ACHN (cell line): ENCODE results near the gene PLEKHM3.
"Not testable (repeated sequence)": the region's sequence is repeated elsewhere in the genome, so short reads cannot be mapped to it uniquely, and the experiment has no call there.

Experiments used
- DNase-seq: peaks from one replicate; pipeline ENCODE4 v3.0.0-alpha.2; 2015
- in situ Hi-C: cut with HindIII; loops from 2 replicates; pipeline ENCODE4 v1.10.0; 2017; ENCODE audit warnings: low sequenced_read_pairs, low pct_ligation_motif_present, low pct_unique_long_range_greater_than_20kb

PLEKHM3 gene

DNA sequence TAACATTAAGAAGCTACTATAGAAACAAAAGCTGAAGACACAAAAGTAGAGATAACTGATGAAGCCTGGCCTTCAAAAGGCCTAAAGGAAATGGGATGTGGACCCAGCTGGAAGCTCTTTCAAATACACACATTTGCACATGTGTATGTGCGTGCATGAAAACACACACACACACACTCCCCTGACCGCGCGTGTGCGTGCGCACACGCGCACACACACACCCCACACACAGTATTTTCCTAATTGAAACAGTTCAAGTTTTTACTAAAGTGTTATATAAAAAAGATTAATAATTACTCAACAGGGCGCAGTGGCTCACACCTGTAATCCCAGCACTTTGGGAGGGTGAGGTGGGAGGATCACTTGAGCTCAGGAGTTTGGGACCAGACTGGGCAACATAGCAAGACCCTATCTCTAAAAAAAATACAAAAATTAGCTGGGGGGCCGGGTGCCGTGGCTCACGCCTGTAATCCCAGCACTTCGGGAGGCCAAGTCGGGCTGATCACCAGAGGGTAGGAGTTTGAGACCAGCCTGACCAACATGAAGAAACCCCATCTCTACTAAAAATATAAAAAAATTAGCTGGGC lies 111.5 kb downstream of the PLEKHM3 start:
- in situ Hi-C loops: no loop called here
- no peak for DNase-seq

DNA sequence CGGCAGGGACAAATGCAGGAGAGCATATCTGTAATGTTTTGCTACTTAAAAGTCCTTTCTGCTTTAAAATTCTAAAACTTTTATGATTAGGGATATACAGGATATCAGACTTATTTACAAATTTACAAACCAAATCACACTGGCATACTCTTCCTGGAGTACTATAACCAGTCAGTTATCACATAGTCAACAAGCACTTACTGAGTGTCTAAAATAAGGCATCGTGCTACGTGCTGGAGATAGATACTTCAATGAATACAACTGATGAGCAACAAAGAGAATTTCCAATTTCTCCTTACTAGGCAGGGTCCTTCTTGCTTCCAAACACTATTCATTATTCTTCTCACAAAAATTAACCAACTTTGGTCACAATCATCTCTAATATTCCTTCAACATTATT lies 113.5 kb downstream of the PLEKHM3 start:
- DNase-seq: no peak

GRCh38 chr2:207911215-207911614 lies 114.1 kb downstream of the PLEKHM3 start:
- in situ Hi-C loops: no loop called here
- no peak for DNase-seq

More for the DNA sequence above, 113.5 kb downstream of the PLEKHM3 start:
- in situ Hi-C loops: no loop called here

DNA sequence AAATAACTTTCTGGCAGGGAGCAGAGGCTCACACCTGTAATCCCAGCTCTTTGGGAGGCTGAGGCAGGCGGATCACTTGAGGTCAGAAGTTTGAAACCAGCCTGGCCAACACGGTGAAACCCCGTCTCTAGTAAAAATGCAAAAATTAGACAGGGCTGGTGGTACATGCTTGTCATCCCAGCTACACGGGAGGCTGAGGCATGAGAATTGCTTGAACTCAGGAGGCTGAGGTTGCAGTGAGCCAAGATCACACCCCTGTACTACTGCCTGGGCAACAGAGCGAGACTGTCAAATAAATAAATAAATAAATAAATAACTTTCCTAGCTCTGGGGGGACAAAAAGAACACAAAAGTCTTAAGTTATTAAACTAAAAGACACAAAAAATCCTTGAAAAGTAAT lies 118.8 kb downstream of the PLEKHM3 start:
- in situ Hi-C loops, DNase-seq: not testable (repeated sequence)

DNA sequence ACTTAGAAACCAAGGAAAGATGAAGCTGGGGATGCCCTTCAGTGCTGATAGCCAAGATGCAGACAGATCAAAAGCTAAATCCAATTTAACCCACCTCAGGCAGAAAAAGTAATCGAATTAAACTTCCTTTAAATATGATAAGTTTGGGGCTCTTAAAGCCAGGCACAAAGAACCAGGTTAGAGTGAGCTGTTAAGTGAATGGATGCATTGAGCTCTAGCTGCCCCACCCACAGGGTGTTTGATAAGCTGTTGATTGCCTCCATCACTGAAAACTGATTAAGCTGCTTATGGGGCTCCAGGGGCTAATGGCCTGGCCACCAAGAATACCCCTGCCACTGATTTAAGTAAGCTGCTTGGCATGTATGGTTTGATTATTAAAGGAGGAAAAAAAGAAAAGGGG lies 119.8 kb downstream of the PLEKHM3 start:
- in situ Hi-C loops: no loop called here
- DNase-seq: no peak

- in situ Hi-C loops: no loop called here
- DNase-seq: no peak
These were observed 122.1 kb downstream of the PLEKHM3 start for GRCh38 chr2:207903236-207903635.

- in situ Hi-C loops: no loop called here
These were observed 122.5 kb downstream of the PLEKHM3 start for GRCh38 chr2:207902821-207903220.

GRCh38 chr2:207901829-207902228 lies 123.5 kb downstream of the PLEKHM3 start:
- in situ Hi-C loops: no loop called here
- no peak for DNase-seq

More at GRCh38 chr2:207902821-207903220, 122.5 kb downstream of the PLEKHM3 start:
- DNase-seq: no peak

DNA sequence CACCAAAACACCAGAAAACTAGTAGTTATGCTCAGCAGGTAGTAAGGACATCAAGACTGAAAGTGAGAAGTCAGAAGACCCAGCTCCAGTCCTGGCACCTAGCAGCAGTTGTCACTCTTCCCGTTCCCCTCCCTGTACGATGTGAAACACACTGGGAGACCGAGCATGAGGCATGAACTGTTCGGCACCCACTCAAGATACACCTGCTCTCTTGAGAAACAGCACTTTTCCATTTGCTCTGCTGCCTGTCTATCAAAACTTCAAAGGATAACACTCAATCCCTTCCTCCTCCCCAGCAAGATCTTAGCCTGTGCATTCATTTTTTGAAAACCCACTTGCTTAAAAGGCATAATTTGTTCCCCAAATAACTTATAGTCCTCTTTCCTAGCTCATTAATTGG lies 123.9 kb downstream of the PLEKHM3 start:
- in situ Hi-C loops: no loop called here
- DNase-seq: no peak

GRCh38 chr2:207898354-207898695 lies 127.0 kb downstream of the PLEKHM3 start:
- DNase-seq: no peak
- in situ Hi-C loops: no loop called here

GRCh38 chr2:207897541-207898353 lies 127.6 kb downstream of the PLEKHM3 start:
- in situ Hi-C loops: no loop called here
- no peak for DNase-seq

- DNase-seq: no peak
- in situ Hi-C loops: no loop called here
These were observed 128.6 kb downstream of the PLEKHM3 start for GRCh38 chr2:207896525-207897285.

GRCh38 chr2:207895274-207895860 lies 130.0 kb downstream of the PLEKHM3 start:
- no peak for DNase-seq
- in situ Hi-C loops: no loop called here

DNA sequence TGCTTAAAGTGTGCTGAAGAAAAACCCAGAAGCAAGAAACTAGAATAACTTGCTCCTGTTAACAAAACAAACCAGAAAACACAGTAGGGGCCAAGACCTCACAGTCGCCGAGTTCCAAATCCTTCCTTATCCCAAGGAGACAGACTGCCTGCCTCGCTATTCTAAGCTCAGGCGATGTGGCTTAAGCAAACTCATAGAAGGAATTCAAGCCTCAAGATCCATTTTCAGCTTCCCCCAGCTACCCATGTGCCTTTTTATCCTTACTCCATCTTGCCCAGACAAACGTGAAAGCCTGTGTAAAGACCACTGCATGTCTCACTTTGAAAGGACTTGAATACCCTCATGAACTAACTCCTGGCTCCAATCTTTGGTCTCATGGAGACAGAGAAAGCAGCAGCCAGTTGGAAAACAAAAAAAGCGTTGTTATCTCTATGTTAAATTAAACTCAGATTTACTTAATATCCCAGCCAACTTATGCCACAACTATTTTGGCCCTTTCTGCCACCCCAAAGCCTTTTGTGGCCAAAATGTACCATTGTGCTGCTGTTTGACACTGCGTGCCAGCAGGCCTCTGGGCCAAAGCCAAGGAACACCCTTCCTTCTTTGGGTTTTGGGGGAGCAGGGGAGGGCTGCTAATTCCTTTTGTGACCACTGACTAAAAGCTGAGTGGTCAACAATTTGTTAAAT lies 132.5 kb downstream of the PLEKHM3 start:
- no peak for DNase-seq
- in situ Hi-C loops: no loop called here

GRCh38 chr2:207891086-207891844 lies 134.1 kb downstream of the PLEKHM3 start:
- DNase-seq: no peak
- in situ Hi-C loops: no loop called here

- DNase-seq: no peak
- in situ Hi-C loops: no loop called here
These were observed 137.8 kb downstream of the PLEKHM3 start for GRCh38 chr2:207887500-207887899.

DNA sequence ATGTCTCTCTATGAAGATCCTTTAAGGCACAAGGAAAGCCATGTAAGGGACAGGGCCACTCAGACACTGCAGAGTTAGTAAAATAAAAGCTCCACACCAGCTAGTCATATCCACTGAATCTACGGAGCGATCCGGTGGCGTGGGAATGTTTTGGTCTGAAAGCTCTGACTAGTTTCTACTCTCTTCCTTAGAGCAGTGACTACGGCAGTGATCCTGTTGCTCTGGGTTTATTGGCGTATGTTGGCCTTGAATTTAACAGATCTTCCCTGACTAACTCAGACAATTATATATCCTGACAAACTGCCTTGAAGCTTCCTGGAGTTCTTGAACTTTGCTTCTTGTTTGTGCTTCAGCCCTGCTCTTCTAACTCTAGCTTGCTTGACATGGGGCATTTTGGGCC lies 140.3 kb downstream of the PLEKHM3 start:
- in situ Hi-C loops: no loop called here
- no peak for DNase-seq

DNA sequence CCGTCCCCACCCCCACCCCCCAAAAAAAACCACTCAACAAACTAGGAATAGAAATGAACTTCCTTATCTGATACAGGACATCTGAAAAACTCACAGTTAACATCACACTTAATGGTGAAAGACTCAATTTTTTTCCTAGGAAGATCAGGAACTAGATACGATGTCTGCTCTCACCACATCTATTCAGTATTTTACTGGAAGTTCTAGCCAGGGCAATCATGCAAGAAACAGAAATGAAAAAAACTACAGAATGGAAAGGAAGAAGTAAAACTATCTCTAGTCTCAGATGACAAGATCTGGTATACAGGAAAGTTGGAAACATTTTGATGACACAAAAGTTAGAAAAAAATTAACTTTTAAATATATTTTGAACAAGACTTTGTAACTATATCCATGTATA lies 141.2 kb downstream of the PLEKHM3 start:
- DNase-seq: no peak
- in situ Hi-C loops: no loop called here
